Common myeloid progenitor, CD34-positive (primary cell): ENCODE measurements around the gene ZNF362.

ENCODE experiments used
- CTCF ChIA-PET: fragments of 350-600 bp; sonication (Branson Sonifier 250); formaldehyde crosslinking; loops from one replicate; lab custom pipeline; 2021; ENCODE audit warnings: antibody characterized with exemption; lab: Charles Lee
- POLR2A ChIA-PET: fragments of 350-600 bp; sonication (Branson Sonifier 250); formaldehyde crosslinking; loops from one replicate; lab custom pipeline; 2021; ENCODE audit warnings: antibody characterized with exemption; lab: Charles Lee
- DNase-seq, 3 donors: peaks; one replicate each; pipeline versions ENCODE4 v3.0.0 to v3.0.0-alpha.2; 2013
- H3K27ac ChIP-seq, 2 experiments: 1 replicate in 1 of 2; 2 replicates in 1 of 2; pipeline ENCODE4 v1.7.0; 2013; ENCODE audit warnings: inconsistent platforms in 2 of 2, low read length in 2 of 2, mild to moderate bottlenecking in 2 of 2, low read depth in 1 of 2, moderate library complexity in 1 of 2; ENCODE audit not compliant: severe bottlenecking in 2 of 2, insufficient read depth in 1 of 2, poor library complexity in 1 of 2
- H3K27me3 ChIP-seq, 5 experiments: replicated peaks in 2 of 5; 1 replicate in 3 of 5; 2 replicates in 2 of 5; pipeline versions ENCODE4 v1.6.1 to v1.7.0; 2013; ENCODE audit warnings: low read length in 4 of 5, mild to moderate bottlenecking in 2 of 5, moderate library complexity in 2 of 5, inconsistent platforms in 1 of 5; ENCODE audit not compliant: insufficient read depth in 5 of 5, control insufficient read depth in 4 of 5
- H3K36me3 ChIP-seq, 4 experiments: 1 replicate in 2 of 4; 2 replicates in 2 of 4; pipeline versions ENCODE4 v1.6.1 to v1.7.0; 2013; ENCODE audit warnings: low read length in 3 of 4, control low read depth in 1 of 4, mild to moderate bottlenecking in 1 of 4; ENCODE audit not compliant: control insufficient read depth in 4 of 4, insufficient read depth in 4 of 4
- H3K4me1 ChIP-seq, 4 experiments: 1 replicate in 3 of 4; 2 replicates in 1 of 4; pipeline versions ENCODE4 v1.6.1 to v1.7.1; 2013; ENCODE audit warnings: low read length in 3 of 4, mild to moderate bottlenecking in 3 of 4, control low read depth in 1 of 4, inconsistent platforms in 1 of 4, moderate library complexity in 1 of 4; ENCODE audit not compliant: control insufficient read depth in 4 of 4, insufficient read depth in 4 of 4; ENCODE audit errors: control extremely low read depth in 1 of 4
- H3K4me3 ChIP-seq, 7 experiments: 1 replicate in 4 of 7; 2 replicates in 3 of 7; pipeline versions ENCODE4 v1.5.1 to v1.7.0; 2013; ENCODE audit warnings: mild to moderate bottlenecking in 7 of 7, low read length in 6 of 7, moderate library complexity in 6 of 7, inconsistent platforms in 2 of 7, low read depth in 2 of 7, control low read depth in 1 of 7; ENCODE audit not compliant: insufficient read depth in 4 of 7, control insufficient read depth in 1 of 7; ENCODE audit errors: extremely low read depth in 1 of 7
- H3K9me3 ChIP-seq, 5 experiments: 1 replicate in 4 of 5; 2 replicates in 1 of 5; pipeline versions ENCODE4 v1.6.1 to v1.7.1; 2013; ENCODE audit warnings: low read length in 4 of 5, mild to moderate bottlenecking in 2 of 5, inconsistent platforms in 1 of 5, low read depth in 1 of 5, moderate library complexity in 1 of 5; ENCODE audit not compliant: control insufficient read depth in 4 of 5, insufficient read depth in 2 of 5; ENCODE audit errors: control extremely low read depth in 1 of 5
- WGBS: methylation state at CpG from one replicate; pipeline ENCODE4 v1.1.5; 2013; ENCODE audit not compliant: insufficient coverage; 5-methylcytosine and 5-hydroxymethylcytosine counted together

ZNF362 gene

GRCh38 chr1:33281554-33282303, 25.4 kb downstream of the ZNF362 start:
- no peaks in the 10 kb centered on the region for H3K9me3 ChIP-seq
- H3K27ac ChIP-seq: no peak overlapping the region
- H3K36me3 ChIP-seq: peaks cover 29 to 78% (median 51%) of the 10 kb centered on the region in 4 experiments
- no peaks in the 10 kb centered on the region for H3K4me1 ChIP-seq
- DNase-seq: no peak
- ChIA-PET CTCF (interaction anchor here (1.6 kb wide), 1 partner anchor 14 kb away, joined by 11 read pairs; no protein-coding TSS in a partner anchor), POLR2A (no interaction called here)
- H3K27me3 ChIP-seq: no peaks in the 10 kb centered on the region
- no peak overlapping the region for H3K4me3 ChIP-seq
- 96% methylated on average over 17 of the region's 17 CpGs for WGBS

GRCh38 chr1:33282791-33283190, 26.5 kb downstream of the ZNF362 start:
- no peak for DNase-seq
- POLR2A ChIA-PET: no interaction called here
- no peaks in the 10 kb centered on the region for H3K27me3 ChIP-seq
- 100% methylated on average over 3 of the region's 3 CpGs for WGBS
- CTCF ChIA-PET: interaction anchor here (0.9 to 1.6 kb wide), 3 partner anchors 13 to 188 kb away, joined by 3 to 11 read pairs (median 3); no protein-coding TSS in a partner anchor
- no peak overlapping the region for H3K27ac ChIP-seq
- H3K4me1 ChIP-seq: no peaks in the 10 kb centered on the region
- no peaks in the 10 kb centered on the region for H3K9me3 ChIP-seq
- no peak overlapping the region for H3K4me3 ChIP-seq
- H3K36me3 ChIP-seq: peaks cover 24 to 74% (median 47%) of the 10 kb centered on the region in 4 experiments

GRCh38 chr1:33284049-33284448, 27.8 kb downstream of the ZNF362 start:
- peaks cover 22 to 74% (median 46%) of the 10 kb centered on the region in 4 experiments for H3K36me3 ChIP-seq
- H3K27ac ChIP-seq: no peak overlapping the region
- H3K9me3 ChIP-seq: no peaks in the 10 kb centered on the region
- no peaks in the 10 kb centered on the region for H3K27me3 ChIP-seq
- no peak for DNase-seq
- no peaks in the 10 kb centered on the region for H3K4me1 ChIP-seq
- CTCF ChIA-PET: interaction anchor here (3.3 kb wide), 1 partner anchor 12 kb away, joined by 11 read pairs; no protein-coding TSS in a partner anchor
- no peak overlapping the region for H3K4me3 ChIP-seq
- WGBS: 95% methylated on average over 5 of the region's 6 CpGs
- POLR2A ChIA-PET: no interaction called here

GRCh38 chr1:33286451-33287185, 30.3 kb downstream of the ZNF362 start:
- H3K4me1 ChIP-seq: no peaks in the 10 kb centered on the region
- no peak overlapping the region for H3K4me3 ChIP-seq
- WGBS: 100% methylated on average over 6 of the region's 8 CpGs
- peaks cover 0 to 3% (median 0%) of the 10 kb centered on the region in 5 experiments for H3K9me3 ChIP-seq
- H3K36me3 ChIP-seq: peaks cover 15 to 60% (median 37%) of the 10 kb centered on the region in 4 experiments
- POLR2A ChIA-PET: no interaction called here
- no peak for DNase-seq
- no peaks in the 10 kb centered on the region for H3K27me3 ChIP-seq
- CTCF ChIA-PET: interaction anchor here (3.3 kb wide), 1 partner anchor 10 kb away, joined by 11 read pairs; no protein-coding TSS in a partner anchor
- H3K27ac ChIP-seq: no peak overlapping the region

- 80% methylated on average over 1 of the region's 2 CpGs for WGBS
- H3K36me3 ChIP-seq: peaks cover 8 to 54% (median 32%) of the 10 kb centered on the region in 4 experiments
- H3K27ac ChIP-seq: no peak overlapping the region
- ChIA-PET CTCF (no interaction called here), POLR2A (no interaction called here)
- H3K27me3 ChIP-seq: no peaks in the 10 kb centered on the region
- no peak for DNase-seq
- no peaks in the 10 kb centered on the region for H3K4me1 ChIP-seq
- H3K4me3 ChIP-seq: no peak overlapping the region
- H3K9me3 ChIP-seq: peaks cover 0 to 3% (median 0%) of the 10 kb centered on the region in 5 experiments
Measured at GRCh38 chr1:33287317-33287716, 31.0 kb downstream of the ZNF362 start.

- no peaks in the 10 kb centered on the region for H3K27me3 ChIP-seq
- peaks cover 15 to 59% (median 38%) of the 10 kb centered on the region in 4 experiments for H3K36me3 ChIP-seq
- 98% methylated on average over 14 of the region's 16 CpGs for WGBS
- H3K27ac ChIP-seq: no peak overlapping the region
- H3K4me1 ChIP-seq: no peaks in the 10 kb centered on the region
- CTCF ChIA-PET: interaction anchor here (0.9 to 2.0 kb wide), 2 partner anchors 8 to 182 kb away, joined by 3 to 10 read pairs; no protein-coding TSS in a partner anchor
- peaks cover 0 to 3% (median 0%) of the 10 kb centered on the region in 5 experiments for H3K9me3 ChIP-seq
- no peak for DNase-seq
- POLR2A ChIA-PET: no interaction called here
- H3K4me3 ChIP-seq: no peak overlapping the region
Measured at GRCh38 chr1:33288976-33289857, 32.9 kb downstream of the ZNF362 start.
